WI38 (cell line): ENCODE results near the gene ARR3.
"Not testable (repeated sequence)": the region's sequence is repeated elsewhere in the genome, so short reads cannot be mapped to it uniquely, and the experiment has no call there.

Experiments used
- H3K4me3 ChIP-seq: 2 replicates; pipeline ENCODE4 v1.5.1; 2011; ENCODE audit warnings: low read depth, mild to moderate bottlenecking, control low read depth, low read length
- CTCF ChIP-seq: IDR thresholded peaks from 2 replicates; pipeline ENCODE4 v1.5.1; 2012; ENCODE audit warnings: low read depth, mild to moderate bottlenecking, control low read depth, low read length

Gene ARR3

GRCh38 chrX:70301716-70302115 lies 33.6 kb downstream of the ARR3 start:
- TF ChIP-seq CTCF = no peak
- H3K4me3 ChIP-seq = no peak overlapping the region

GRCh38 chrX:70313503-70313902 lies 45.4 kb downstream of the ARR3 start:
- H3K4me3 ChIP-seq = no peak overlapping the region
- no peak for TF ChIP-seq CTCF

- H3K4me3 ChIP-seq = no peak overlapping the region
- TF ChIP-seq CTCF = no peak
Observed at GRCh38 chrX:70322784-70323183, 54.6 kb downstream of the ARR3 start.

- not testable (repeated sequence) for H3K4me3 ChIP-seq
Observed at GRCh38 chrX:70323628-70324027, 55.5 kb downstream of the ARR3 start.

GRCh38 chrX:70324326-70324725 lies 56.2 kb downstream of the ARR3 start:
- H3K4me3 ChIP-seq = no peak overlapping the region
- TF ChIP-seq CTCF = no peak

- TF ChIP-seq CTCF = no peak
- H3K4me3 ChIP-seq = no peak overlapping the region
Observed at GRCh38 chrX:70331161-70331560, 63.0 kb downstream of the ARR3 start.
